ENCODE data around the gene TPMT. TPM values are rescaled to one million over a fixed set of nuclear protein-coding genes. Genes with fewer than 3 reads are reported as not detected.

Gene TPMT
- total RNA-seq, 1 donor from 2014 or later, result 2.7 TPM

DNA sequence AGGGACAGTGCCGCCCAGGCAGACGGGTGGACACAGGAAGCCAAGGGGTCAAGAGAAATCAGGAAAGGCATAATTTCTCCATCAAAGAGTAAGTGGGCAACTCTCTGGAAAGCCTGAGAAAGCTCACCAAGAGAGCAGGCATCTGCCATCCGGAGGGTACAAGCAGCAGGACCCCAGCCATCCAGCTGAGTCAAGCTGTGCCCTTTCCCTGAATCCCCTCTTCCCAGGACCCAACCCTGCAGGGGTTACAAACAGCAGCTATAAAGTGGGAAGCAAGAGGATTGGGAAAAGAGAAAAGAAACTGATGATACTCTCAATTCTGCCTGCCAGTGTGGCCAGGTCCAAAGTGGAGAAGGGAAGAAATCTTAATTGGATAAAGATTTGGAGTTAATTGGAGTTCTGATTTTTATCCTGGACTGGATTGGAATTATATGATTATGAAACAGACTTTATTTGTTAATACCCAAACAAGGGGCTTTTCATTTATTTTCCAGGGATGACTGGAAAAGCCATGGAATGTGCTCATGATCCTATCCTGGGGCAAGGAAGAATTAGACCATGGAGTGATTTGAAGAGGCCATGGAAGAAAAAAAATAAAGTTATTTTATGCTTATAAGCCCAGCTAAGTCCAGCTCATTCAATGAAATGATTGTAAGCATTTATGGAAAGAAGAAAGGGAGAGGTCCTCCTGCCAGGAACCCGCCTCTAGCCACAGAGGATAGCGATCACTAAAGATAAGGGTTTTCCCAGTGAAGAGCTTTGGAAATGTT, 67.3 kb downstream of the TPMT start:
- intact Hi-C loops (cut with micrococcal nuclease), result no loop called here
- DNase-seq, result no peak
- Mint-ChIP-seq H3K27me3 (peaks cover 10% of the 10 kb centered on the region), H3K4me1 (no peaks in the 10 kb centered on the region), H3K9me3 (peaks cover 7% of the 10 kb centered on the region), H3K36me3 (ENCODE audit: low read depth) (no peaks in the 10 kb centered on the region), H3K27ac (no peak overlapping the region), H3K4me3 (no peak overlapping the region)
- ATAC-seq (ENCODE audit: low read depth), result no peak
- TF ChIP-seq, protein P1, sequence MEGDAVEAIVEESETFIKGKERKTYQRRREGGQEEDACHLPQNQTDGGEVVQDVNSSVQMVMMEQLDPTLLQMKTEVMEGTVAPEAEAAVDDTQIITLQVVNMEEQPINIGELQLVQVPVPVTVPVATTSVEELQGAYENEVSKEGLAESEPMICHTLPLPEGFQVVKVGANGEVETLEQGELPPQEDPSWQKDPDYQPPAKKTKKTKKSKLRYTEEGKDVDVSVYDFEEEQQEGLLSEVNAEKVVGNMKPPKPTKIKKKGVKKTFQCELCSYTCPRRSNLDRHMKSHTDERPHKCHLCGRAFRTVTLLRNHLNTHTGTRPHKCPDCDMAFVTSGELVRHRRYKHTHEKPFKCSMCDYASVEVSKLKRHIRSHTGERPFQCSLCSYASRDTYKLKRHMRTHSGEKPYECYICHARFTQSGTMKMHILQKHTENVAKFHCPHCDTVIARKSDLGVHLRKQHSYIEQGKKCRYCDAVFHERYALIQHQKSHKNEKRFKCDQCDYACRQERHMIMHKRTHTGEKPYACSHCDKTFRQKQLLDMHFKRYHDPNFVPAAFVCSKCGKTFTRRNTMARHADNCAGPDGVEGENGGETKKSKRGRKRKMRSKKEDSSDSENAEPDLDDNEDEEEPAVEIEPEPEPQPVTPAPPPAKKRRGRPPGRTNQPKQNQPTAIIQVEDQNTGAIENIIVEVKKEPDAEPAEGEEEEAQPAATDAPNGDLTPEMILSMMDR (IDR thresholded peaks at IDR 0.05), result no peak
- CTCF ChIA-PET, result no interaction called here
- POLR2A ChIA-PET, result no interaction called here

DNA sequence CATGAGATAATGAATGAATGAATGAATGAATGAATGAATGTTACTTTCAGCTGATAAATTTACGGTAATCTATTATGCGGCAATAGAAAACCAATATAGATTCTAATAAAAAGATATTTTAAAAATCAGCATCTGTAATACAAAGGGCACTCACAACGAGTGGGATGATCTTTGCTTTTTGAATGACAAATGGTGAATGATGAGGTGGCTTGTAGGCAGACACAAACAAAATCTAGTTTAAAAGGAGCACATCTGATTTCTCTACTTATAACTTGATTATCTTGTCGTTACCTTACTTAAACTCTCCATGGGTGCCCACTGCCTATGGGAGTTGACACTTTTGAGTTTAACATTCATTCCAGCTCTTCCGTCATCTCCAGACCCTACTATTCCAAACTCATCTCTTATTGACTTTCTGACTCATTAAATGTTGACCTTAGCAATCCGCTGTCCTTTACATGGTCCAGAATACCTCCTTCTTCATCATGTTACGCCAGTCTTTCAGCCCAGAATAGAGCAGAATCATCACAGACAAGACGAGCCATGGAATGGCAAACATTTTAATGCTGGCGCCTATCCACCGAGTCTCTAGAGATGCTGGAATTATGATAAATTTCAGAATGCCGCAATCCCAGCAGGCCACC, 73.7 kb downstream of the TPMT start:
- ChIA-PET POLR2A (no interaction called here), CTCF (no interaction called here)
- no peak overlapping the region for H3K4me3 Mint-ChIP-seq
- TF ChIP-seq, protein P1 (IDR thresholded peaks at IDR 0.05), result no peak
- H3K27ac Mint-ChIP-seq, result no peak overlapping the region
- ATAC-seq (ENCODE audit: low read depth) (no peak), DNase-seq (no peak)
- no peaks in the 10 kb centered on the region for H3K4me1 Mint-ChIP-seq
- intact Hi-C loops (cut with micrococcal nuclease), result no loop called here
- H3K36me3 Mint-ChIP-seq (ENCODE audit: low read depth), result no peaks in the 10 kb centered on the region
- H3K27me3 Mint-ChIP-seq, result peaks cover 9% of the 10 kb centered on the region
- peaks cover 2% of the 10 kb centered on the region for H3K9me3 Mint-ChIP-seq

DNA sequence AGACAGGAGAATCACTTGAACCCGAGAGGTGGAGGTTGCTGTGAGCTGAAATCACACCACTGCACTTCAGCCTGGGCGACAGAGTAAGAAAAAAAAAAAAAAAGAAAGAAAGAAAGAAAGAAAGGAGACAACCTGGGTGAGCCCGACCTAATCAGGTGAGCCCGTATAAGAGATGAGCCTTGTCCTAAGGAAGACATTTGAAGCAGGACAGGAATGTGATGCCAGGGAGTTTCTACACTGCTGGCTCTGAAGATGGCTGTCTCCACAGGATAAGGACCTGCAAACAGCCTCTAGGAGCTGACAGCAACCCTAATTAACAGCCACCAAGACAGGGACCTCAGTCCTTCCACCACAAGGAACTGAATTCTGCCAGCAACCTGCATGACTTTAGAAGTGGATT, 74.3 kb downstream of the TPMT start:
- no peak for DNase-seq
- intact Hi-C loops (cut with micrococcal nuclease), result no loop called here
- Mint-ChIP-seq H3K9me3 (peaks cover 6% of the 10 kb centered on the region), H3K36me3 (ENCODE audit: low read depth) (no peaks in the 10 kb centered on the region), H3K4me3 (no peak overlapping the region), H3K4me1 (no peaks in the 10 kb centered on the region), H3K27me3 (peaks cover 13% of the 10 kb centered on the region), H3K27ac (no peak overlapping the region)
- TF ChIP-seq, protein P1 (IDR thresholded peaks at IDR 0.05), result no peak
- ATAC-seq (ENCODE audit: low read depth), result no peak
- CTCF ChIA-PET, result no interaction called here
- POLR2A ChIA-PET, result no interaction called here

DNA sequence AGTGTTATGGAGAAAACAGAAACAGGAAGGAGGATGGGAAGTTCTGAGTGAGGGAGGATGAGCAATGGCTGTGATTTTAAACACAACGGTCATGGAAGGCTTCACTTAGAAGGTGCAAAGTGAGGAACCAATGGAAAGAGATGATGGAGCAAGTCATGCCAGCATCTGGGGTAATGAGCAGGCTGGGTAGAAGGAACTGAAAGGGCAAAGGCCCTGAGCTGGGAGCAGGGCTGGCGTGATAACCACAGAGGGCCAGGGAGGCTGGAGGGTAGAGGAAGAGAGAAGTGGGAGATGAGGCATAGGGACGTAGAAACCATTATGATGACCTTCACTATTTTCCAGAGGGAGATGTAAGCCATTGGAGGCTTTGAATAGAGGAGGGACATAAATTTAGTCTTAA, 76.0 kb downstream of the TPMT start:
- no peak for ATAC-seq (ENCODE audit: low read depth)
- TF ChIP-seq, protein P1 (IDR thresholded peaks at IDR 0.05), result no peak

More for the DNA sequence above, 76.0 kb downstream of the TPMT start:
- no peak overlapping the region for H3K4me3 Mint-ChIP-seq
- no peaks in the 10 kb centered on the region for H3K36me3 Mint-ChIP-seq (ENCODE audit: low read depth)
- ChIA-PET POLR2A (no interaction called here), CTCF (no interaction called here)
- H3K27me3 Mint-ChIP-seq, result peaks cover 7% of the 10 kb centered on the region
- intact Hi-C loops (cut with micrococcal nuclease), result no loop called here
- DNase-seq, result no peak
- peaks cover 12% of the 10 kb centered on the region for H3K9me3 Mint-ChIP-seq
- no peak overlapping the region for H3K27ac Mint-ChIP-seq
- no peaks in the 10 kb centered on the region for H3K4me1 Mint-ChIP-seq

Other genes starting within 250 kb of the TPMT start
- 13.1 and 14.1 TPM in 2 replicates for gene KIF13A, start 167.4 kb downstream of the TPMT start, total RNA-seq
- 0.88 and 1.2 TPM in 2 replicates for gene NHLRC1, start 32.4 kb downstream of the TPMT start, total RNA-seq
- gene KDM1B, start 345 bp upstream of the TPMT start, total RNA-seq, result 19.6 and 21.0 TPM in 2 replicates
- 80.8 and 81.9 TPM in 2 replicates for gene DEK, start 109.5 kb upstream of the TPMT start, total RNA-seq
- gene RNF144B, start 232.3 kb upstream of the TPMT start, total RNA-seq, result 12.6 and 13.5 TPM in 2 replicates

Data from activated B cell treated with CpG ODN at 0.5 μM for 24 hours (primary cell).